ENCODE results near the gene SLC30A10. TPM values are rescaled to one million over a fixed set of nuclear protein-coding genes. Genes with fewer than 3 reads are reported as not detected.

SLC30A10 gene
- total RNA-seq, 1 donor from 2014 or later: not detected

- H3K9me3 Mint-ChIP-seq (ENCODE audit: low read depth): no peaks in the 10 kb centered on the region
- H3K27me3 Mint-ChIP-seq (ENCODE audit: low read depth): peaks cover 33% of the 10 kb centered on the region
- no peak for DNase-seq (ENCODE audit: low spot score)
- H3K27ac Mint-ChIP-seq (ENCODE audit: unreplicated experiment): no peak overlapping the region
- TF ChIP-seq, protein P1, sequence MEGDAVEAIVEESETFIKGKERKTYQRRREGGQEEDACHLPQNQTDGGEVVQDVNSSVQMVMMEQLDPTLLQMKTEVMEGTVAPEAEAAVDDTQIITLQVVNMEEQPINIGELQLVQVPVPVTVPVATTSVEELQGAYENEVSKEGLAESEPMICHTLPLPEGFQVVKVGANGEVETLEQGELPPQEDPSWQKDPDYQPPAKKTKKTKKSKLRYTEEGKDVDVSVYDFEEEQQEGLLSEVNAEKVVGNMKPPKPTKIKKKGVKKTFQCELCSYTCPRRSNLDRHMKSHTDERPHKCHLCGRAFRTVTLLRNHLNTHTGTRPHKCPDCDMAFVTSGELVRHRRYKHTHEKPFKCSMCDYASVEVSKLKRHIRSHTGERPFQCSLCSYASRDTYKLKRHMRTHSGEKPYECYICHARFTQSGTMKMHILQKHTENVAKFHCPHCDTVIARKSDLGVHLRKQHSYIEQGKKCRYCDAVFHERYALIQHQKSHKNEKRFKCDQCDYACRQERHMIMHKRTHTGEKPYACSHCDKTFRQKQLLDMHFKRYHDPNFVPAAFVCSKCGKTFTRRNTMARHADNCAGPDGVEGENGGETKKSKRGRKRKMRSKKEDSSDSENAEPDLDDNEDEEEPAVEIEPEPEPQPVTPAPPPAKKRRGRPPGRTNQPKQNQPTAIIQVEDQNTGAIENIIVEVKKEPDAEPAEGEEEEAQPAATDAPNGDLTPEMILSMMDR (IDR thresholded peaks at IDR 0.05): no peak
- H3K4me1 Mint-ChIP-seq (ENCODE audit: low read depth): peaks cover 10% of the 10 kb centered on the region
- no peaks in the 10 kb centered on the region for H3K36me3 Mint-ChIP-seq (ENCODE audit: low read depth)
- H3K4me3 Mint-ChIP-seq (ENCODE audit: unreplicated experiment): no peak overlapping the region
Measured at GRCh38 chr1:219926363-219926998, 1.9 kb downstream of the SLC30A10 start.

DNA sequence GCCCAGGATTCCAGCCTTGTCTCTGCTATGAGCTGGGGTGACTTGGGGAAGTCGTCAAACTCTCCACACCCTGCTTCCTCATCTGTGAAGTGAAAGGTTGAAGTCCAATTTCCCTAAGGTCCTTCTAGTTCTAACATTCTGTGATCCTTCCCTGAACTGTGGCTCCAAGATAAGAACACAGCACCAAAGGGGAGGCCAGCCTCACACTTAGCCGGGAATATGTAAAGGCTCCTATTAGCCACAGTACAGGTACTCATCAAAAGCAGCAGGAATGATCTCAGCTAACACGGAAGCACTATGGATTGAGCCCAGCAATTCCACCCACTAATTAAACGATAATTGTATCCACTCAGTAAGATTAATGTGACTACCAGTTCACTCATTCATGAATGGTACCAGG lies 4.0 kb downstream of the SLC30A10 start:
- H3K27ac Mint-ChIP-seq (ENCODE audit: unreplicated experiment): no peak overlapping the region
- peaks cover 27% of the 10 kb centered on the region for H3K27me3 Mint-ChIP-seq (ENCODE audit: low read depth)
- peaks cover 24% of the 10 kb centered on the region for H3K4me1 Mint-ChIP-seq (ENCODE audit: low read depth)
- TF ChIP-seq, protein P1 (IDR thresholded peaks at IDR 0.05): no peak
- DNase-seq (ENCODE audit: low spot score): no peak
- H3K4me3 Mint-ChIP-seq (ENCODE audit: unreplicated experiment): no peak overlapping the region
- H3K9me3 Mint-ChIP-seq (ENCODE audit: low read depth): no peaks in the 10 kb centered on the region
- no peaks in the 10 kb centered on the region for H3K36me3 Mint-ChIP-seq (ENCODE audit: low read depth)

DNA sequence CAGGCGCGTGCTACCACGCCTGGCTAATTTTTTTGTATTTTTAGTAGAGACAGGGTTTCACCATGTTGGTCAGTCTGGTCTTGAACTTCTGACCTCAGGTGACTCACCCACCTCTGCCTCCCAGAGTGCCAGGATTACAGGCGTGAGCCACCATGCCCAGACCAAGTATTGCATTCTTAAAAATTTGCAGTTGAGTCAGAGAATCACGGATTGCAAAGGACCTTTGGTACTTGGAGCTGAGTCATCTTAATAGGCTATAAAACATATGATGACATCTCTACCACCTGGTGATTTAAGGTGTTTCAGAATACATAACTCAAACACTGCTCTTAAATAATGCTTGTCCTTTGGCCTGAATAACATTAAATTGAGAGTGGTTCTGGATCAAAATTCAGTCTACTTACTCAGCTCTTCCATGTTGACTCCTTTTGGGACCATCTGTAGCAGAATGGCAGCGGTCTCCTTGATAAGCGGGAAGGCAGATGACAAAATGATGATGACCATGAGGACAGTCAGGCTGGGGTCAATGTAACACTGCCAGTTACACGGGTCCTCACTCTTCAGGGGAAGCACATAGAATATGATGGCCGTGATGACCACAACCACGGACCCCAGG lies 10.4 kb downstream of the SLC30A10 start:
- H3K27ac Mint-ChIP-seq (ENCODE audit: unreplicated experiment): no peak overlapping the region
- TF ChIP-seq, protein P1 (IDR thresholded peaks at IDR 0.05): no peak
- H3K4me1 Mint-ChIP-seq (ENCODE audit: low read depth): peaks cover 18% of the 10 kb centered on the region
- H3K9me3 Mint-ChIP-seq (ENCODE audit: low read depth): no peaks in the 10 kb centered on the region
- no peak for DNase-seq (ENCODE audit: low spot score)
- H3K4me3 Mint-ChIP-seq (ENCODE audit: unreplicated experiment): no peak overlapping the region
- peaks cover 4% of the 10 kb centered on the region for H3K27me3 Mint-ChIP-seq (ENCODE audit: low read depth)
- H3K36me3 Mint-ChIP-seq (ENCODE audit: low read depth): no peaks in the 10 kb centered on the region

- TF ChIP-seq, protein P1 (IDR thresholded peaks at IDR 0.05): no peak
- H3K4me1 Mint-ChIP-seq (ENCODE audit: low read depth): peaks cover 18% of the 10 kb centered on the region
- no peaks in the 10 kb centered on the region for H3K36me3 Mint-ChIP-seq (ENCODE audit: low read depth)
- DNase-seq (ENCODE audit: low spot score): no peak
- no peak overlapping the region for H3K4me3 Mint-ChIP-seq (ENCODE audit: unreplicated experiment)
- no peaks in the 10 kb centered on the region for H3K9me3 Mint-ChIP-seq (ENCODE audit: low read depth)
- H3K27ac Mint-ChIP-seq (ENCODE audit: unreplicated experiment): no peak overlapping the region
- peaks cover 2% of the 10 kb centered on the region for H3K27me3 Mint-ChIP-seq (ENCODE audit: low read depth)
Measured at GRCh38 chr1:219917281-219917680, 11.1 kb downstream of the SLC30A10 start.

- no peak overlapping the region for H3K27ac Mint-ChIP-seq (ENCODE audit: unreplicated experiment)
- DNase-seq (ENCODE audit: low spot score): no peak
- H3K36me3 Mint-ChIP-seq (ENCODE audit: low read depth): no peaks in the 10 kb centered on the region
- no peaks in the 10 kb centered on the region for H3K27me3 Mint-ChIP-seq (ENCODE audit: low read depth)
- peaks cover 18% of the 10 kb centered on the region for H3K4me1 Mint-ChIP-seq (ENCODE audit: low read depth)
- no peaks in the 10 kb centered on the region for H3K9me3 Mint-ChIP-seq (ENCODE audit: low read depth)
- TF ChIP-seq, protein P1 (IDR thresholded peaks at IDR 0.05): no peak
- no peak overlapping the region for H3K4me3 Mint-ChIP-seq (ENCODE audit: unreplicated experiment)
Measured at GRCh38 chr1:219916257-219916656, 12.1 kb downstream of the SLC30A10 start.
